ENCODE measurements around the gene IL1RAPL1. TPM values are rescaled to one million over a fixed set of nuclear protein-coding genes. Genes with fewer than 3 reads are reported as not detected.
"Not testable (repeated sequence)": the region's sequence is repeated elsewhere in the genome, so short reads cannot be mapped to it uniquely, and the experiment has no call there.

Gene IL1RAPL1
- total and polyA plus RNA-seq, 4 experiments from 2014 or later = not detected

DNA sequence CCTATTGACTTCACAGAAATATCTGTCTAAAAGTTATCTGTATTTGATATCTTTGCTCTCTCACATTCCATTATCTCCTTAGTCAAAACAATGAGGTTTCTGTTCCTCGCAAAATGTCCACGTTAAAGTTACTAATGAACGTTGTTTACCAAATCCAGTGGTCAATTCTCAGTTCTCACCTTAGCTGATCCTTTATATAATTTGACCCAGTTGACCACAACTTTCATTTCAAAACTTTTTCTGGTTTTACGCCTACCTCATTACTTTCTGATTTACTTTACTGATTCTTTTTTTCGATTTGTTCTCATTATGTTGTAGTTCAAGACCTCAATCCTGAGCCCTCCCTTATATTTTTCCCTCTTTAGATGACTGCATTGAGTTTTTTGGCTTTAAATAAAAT lies 186.6 kb downstream of the IL1RAPL1 start:
- Histone ChIP-seq H3K36me3 (ENCODE audit: insufficient read depth, low read length) (no peaks in the 10 kb centered on the region), H3K4me1 (ENCODE audit: insufficient read depth, low read length) (no peaks in the 10 kb centered on the region), H3K27ac (ENCODE audit: low read depth, low read length) (no peak overlapping the region), H3K27me3 (ENCODE audit: insufficient read depth, low read length) (no peaks in the 10 kb centered on the region), H3K9me3 (ENCODE audit: control insufficient read depth in 1 of 2, low read length in 2 of 2) (no peaks in the 10 kb centered on the region), H3K4me3 (ENCODE audit: low read length in 2 of 2) (no peak overlapping the region)
- intact Hi-C loops (cut with micrococcal nuclease) = no loop called here
- no peak for DNase-seq
- Mint-ChIP-seq H3K27me3 (no peaks in the 10 kb centered on the region), H3K4me1 (no peaks in the 10 kb centered on the region), H3K27ac (no peak overlapping the region), H3K36me3 (no peaks in the 10 kb centered on the region), H3K9me3 (peaks cover 0 to 3% (median 0%) of the 10 kb centered on the region in 8 donors), H3K4me3 (no peak overlapping the region)
- POLR2A ChIA-PET (ENCODE audit: partially characterized antibody) = no interaction called here
- CTCF ChIA-PET (ENCODE audit: partially characterized antibody) = no interaction called here

DNA sequence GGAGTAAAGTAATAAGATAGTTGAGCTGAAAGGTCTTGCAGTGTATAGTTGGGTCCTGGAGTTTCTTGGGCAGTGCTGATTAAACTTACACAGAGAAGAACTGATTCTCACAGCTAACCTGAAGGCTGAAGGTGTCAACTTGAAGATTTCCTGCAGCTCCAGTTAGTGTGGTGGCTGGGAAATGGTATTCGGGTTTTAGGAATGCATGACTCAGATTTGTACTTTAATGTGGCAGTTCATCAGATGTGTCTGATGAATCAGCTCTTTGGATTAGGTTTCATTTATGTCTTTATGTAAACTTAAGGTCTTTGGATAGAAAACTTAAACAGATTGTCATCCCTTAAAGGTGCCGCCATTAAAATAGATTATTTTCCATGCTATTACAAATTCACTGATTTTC lies 200.0 kb downstream of the IL1RAPL1 start:
- Histone ChIP-seq H3K4me3 (ENCODE audit: low read length in 2 of 2) (no peak overlapping the region), H3K9me3 (ENCODE audit: control insufficient read depth in 1 of 2, low read length in 2 of 2) (no peaks in the 10 kb centered on the region), H3K27me3 (ENCODE audit: insufficient read depth, low read length) (no peaks in the 10 kb centered on the region), H3K4me1 (ENCODE audit: insufficient read depth, low read length) (no peaks in the 10 kb centered on the region), H3K27ac (ENCODE audit: low read depth, low read length) (no peak overlapping the region), H3K36me3 (ENCODE audit: insufficient read depth, low read length) (no peaks in the 10 kb centered on the region)
- no peak overlapping the region for H3K4me3 Mint-ChIP-seq
- peaks cover 0 to 6% (median 1%) of the 10 kb centered on the region in 8 donors for H3K9me3 Mint-ChIP-seq
- H3K27me3 Mint-ChIP-seq = no peaks in the 10 kb centered on the region
- no peak overlapping the region for H3K27ac Mint-ChIP-seq
- ChIA-PET POLR2A (ENCODE audit: partially characterized antibody) (no interaction called here), CTCF (ENCODE audit: partially characterized antibody) (no interaction called here)
- no peak for DNase-seq
- no peaks in the 10 kb centered on the region for H3K4me1 Mint-ChIP-seq
- H3K36me3 Mint-ChIP-seq = no peaks in the 10 kb centered on the region
- intact Hi-C loops (cut with micrococcal nuclease) = no loop called here

DNA sequence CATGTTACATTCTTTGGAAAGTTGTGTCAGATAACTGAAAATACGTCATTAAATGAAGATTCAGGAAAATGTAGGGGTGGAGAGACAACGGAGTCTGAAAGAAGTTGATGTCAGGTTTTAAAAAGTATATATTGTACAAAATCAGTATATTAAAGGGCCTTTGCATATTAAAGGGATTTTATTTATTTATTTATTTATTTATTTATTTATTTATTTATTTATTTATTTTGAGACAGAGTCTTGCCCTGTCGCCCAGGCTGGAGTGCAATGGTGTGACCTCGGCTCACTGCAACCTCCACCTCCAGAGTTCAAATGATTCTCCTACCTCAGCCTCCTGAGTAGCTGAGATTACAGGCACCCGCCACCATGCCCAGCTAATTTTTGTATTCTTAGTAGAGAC lies 213.4 kb downstream of the IL1RAPL1 start:
- H3K4me1 ChIP-seq (ENCODE audit: insufficient read depth, low read length); H3K27me3 Mint-ChIP-seq; H3K4me1 Mint-ChIP-seq; H3K27ac Mint-ChIP-seq; H3K4me3 ChIP-seq (ENCODE audit: low read length in 2 of 2); DNase-seq; H3K27ac ChIP-seq (ENCODE audit: low read depth, low read length); H3K27me3 ChIP-seq (ENCODE audit: insufficient read depth, low read length); H3K36me3 Mint-ChIP-seq; CTCF ChIA-PET (ENCODE audit: partially characterized antibody); POLR2A ChIA-PET (ENCODE audit: partially characterized antibody); H3K9me3 ChIP-seq (ENCODE audit: control insufficient read depth in 1 of 2, low read length in 2 of 2); H3K36me3 ChIP-seq (ENCODE audit: insufficient read depth, low read length); intact Hi-C loops (cut with micrococcal nuclease); H3K4me3 Mint-ChIP-seq: not testable (repeated sequence)
- peaks cover 0 to 18% (median 12%) of the 10 kb centered on the region in 8 donors for H3K9me3 Mint-ChIP-seq

DNA sequence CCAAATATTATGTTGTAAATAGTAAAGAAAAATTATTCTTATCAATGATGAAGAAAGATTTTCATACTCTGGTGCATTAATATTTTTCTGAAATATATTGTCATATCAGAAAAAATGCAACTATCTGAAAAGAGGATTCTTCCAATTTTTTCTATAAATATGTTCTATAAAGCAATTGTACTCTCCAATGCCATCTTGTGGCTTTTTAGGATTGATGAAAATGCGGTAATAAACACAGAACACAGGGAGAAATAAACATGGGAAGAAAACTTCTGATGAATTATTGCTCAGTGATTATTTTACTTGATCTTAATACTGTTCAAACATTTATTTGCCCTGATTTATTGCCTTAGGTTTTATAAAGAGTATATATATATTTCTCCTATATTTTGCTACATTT lies 215.4 kb downstream of the IL1RAPL1 start:
- Mint-ChIP-seq H3K4me3 (no peak overlapping the region), H3K27me3 (no peaks in the 10 kb centered on the region), H3K9me3 (peaks cover 0 to 9% (median 6%) of the 10 kb centered on the region in 8 donors), H3K36me3 (no peaks in the 10 kb centered on the region), H3K27ac (no peak overlapping the region), H3K4me1 (no peaks in the 10 kb centered on the region)
- no peak for DNase-seq
- Histone ChIP-seq H3K36me3 (ENCODE audit: insufficient read depth, low read length) (no peaks in the 10 kb centered on the region), H3K4me1 (ENCODE audit: insufficient read depth, low read length) (no peaks in the 10 kb centered on the region), H3K27me3 (ENCODE audit: insufficient read depth, low read length) (no peaks in the 10 kb centered on the region), H3K4me3 (ENCODE audit: low read length in 2 of 2) (no peak overlapping the region), H3K9me3 (ENCODE audit: control insufficient read depth in 1 of 2, low read length in 2 of 2) (no peaks in the 10 kb centered on the region), H3K27ac (ENCODE audit: low read depth, low read length) (no peak overlapping the region)
- intact Hi-C loops (cut with micrococcal nuclease) = no loop called here
- POLR2A ChIA-PET (ENCODE audit: partially characterized antibody) = no interaction called here
- CTCF ChIA-PET (ENCODE audit: partially characterized antibody) = no interaction called here

DNA sequence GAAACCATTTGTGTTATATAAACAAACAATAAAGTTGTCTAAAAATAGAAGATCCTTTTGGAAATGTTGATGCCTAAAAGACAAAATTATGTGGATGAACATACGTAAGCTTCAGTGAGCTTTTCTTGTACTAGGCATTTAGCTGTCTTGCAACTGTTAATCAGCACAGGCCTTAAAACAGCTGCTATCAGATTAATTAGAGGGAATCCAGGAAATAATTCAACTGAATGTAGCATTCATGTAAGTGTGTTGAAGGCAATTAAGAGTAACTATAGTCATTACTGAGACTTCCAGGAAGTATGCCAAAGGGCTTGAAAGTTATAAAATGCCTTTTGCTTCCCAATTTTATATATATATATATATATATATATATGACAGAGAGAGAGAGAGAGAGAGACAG lies 248.7 kb downstream of the IL1RAPL1 start:
- no peak overlapping the region for H3K4me3 ChIP-seq (ENCODE audit: low read length in 2 of 2)
- Mint-ChIP-seq H3K27me3 (no peaks in the 10 kb centered on the region), H3K36me3 (no peaks in the 10 kb centered on the region), H3K4me1 (no peaks in the 10 kb centered on the region), H3K4me3 (no peak overlapping the region), H3K9me3 (peaks cover 0 to 6% (median 3%) of the 10 kb centered on the region in 8 donors), H3K27ac (no peak overlapping the region)
- H3K27ac ChIP-seq (ENCODE audit: low read depth, low read length) = no peak overlapping the region
- DNase-seq = no peak
- intact Hi-C loops (cut with micrococcal nuclease) = no loop called here
- no peaks in the 10 kb centered on the region for H3K4me1 ChIP-seq (ENCODE audit: insufficient read depth, low read length)
- no peaks in the 10 kb centered on the region for H3K9me3 ChIP-seq (ENCODE audit: control insufficient read depth in 1 of 2, low read length in 2 of 2)
- no peaks in the 10 kb centered on the region for H3K36me3 ChIP-seq (ENCODE audit: insufficient read depth, low read length)
- ChIA-PET CTCF (ENCODE audit: partially characterized antibody) (no interaction called here), POLR2A (ENCODE audit: partially characterized antibody) (no interaction called here)
- H3K27me3 ChIP-seq (ENCODE audit: insufficient read depth, low read length) = no peaks in the 10 kb centered on the region

DNA sequence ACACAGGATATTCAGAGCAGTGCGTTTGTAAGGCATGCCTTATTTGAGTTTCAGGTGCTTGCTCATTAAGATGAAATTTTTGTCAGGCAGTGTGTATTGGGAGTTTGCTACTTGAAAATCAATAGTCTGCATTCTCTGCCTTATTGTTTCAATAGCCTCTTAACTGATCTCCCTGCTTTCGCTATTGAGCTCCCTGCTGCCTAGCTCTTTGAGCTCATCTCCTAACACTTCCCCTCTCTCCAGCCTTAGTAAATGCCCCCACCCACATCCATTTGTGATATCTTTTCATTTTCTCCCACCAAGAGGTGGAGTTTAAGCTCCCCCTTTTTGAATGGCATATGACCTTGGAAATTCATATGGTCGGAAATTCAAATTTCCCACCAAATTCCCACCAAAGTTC lies 256.6 kb downstream of the IL1RAPL1 start:
- H3K9me3 ChIP-seq (ENCODE audit: control insufficient read depth in 1 of 2, low read length in 2 of 2) = no peaks in the 10 kb centered on the region
- intact Hi-C loops (cut with micrococcal nuclease) = no loop called here
- no peak overlapping the region for H3K27ac Mint-ChIP-seq
- no peaks in the 10 kb centered on the region for H3K27me3 Mint-ChIP-seq
- no peaks in the 10 kb centered on the region for H3K27me3 ChIP-seq (ENCODE audit: insufficient read depth, low read length)
- no peaks in the 10 kb centered on the region for H3K36me3 Mint-ChIP-seq
- ChIA-PET POLR2A (ENCODE audit: partially characterized antibody) (no interaction called here), CTCF (ENCODE audit: partially characterized antibody) (no interaction called here)
- H3K4me3 Mint-ChIP-seq = no peak overlapping the region
- H3K36me3 ChIP-seq (ENCODE audit: insufficient read depth, low read length) = no peaks in the 10 kb centered on the region
- DNase-seq = no peak
- no peaks in the 10 kb centered on the region for H3K4me1 ChIP-seq (ENCODE audit: insufficient read depth, low read length)
- no peak overlapping the region for H3K27ac ChIP-seq (ENCODE audit: low read depth, low read length)
- H3K4me3 ChIP-seq (ENCODE audit: low read length in 2 of 2) = no peak overlapping the region
- H3K9me3 Mint-ChIP-seq = peaks cover 0 to 5% (median under 1%) of the 10 kb centered on the region in 8 donors
- H3K4me1 Mint-ChIP-seq = no peaks in the 10 kb centered on the region

DNA sequence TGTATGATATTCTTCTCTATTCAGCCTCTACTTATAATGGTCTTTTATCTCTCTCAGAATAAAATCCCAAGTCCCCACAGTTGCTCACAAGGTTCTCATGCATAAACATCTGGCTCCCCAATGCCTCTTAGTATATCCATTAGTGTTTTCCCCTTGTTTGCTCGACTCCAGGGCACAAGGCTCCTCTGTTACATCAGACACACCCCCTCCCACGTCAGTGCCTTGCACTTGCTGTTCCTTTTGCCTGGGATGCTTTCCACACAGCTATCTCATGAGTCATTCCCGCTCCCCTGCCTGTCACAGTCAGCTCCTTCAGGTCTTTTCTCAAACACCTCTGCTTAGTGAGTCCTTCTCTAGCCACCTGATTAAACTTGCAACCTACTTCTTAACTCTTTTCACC lies 260.2 kb downstream of the IL1RAPL1 start:
- H3K4me3 Mint-ChIP-seq = no peak overlapping the region
- intact Hi-C loops (cut with micrococcal nuclease) = no loop called here
- no peaks in the 10 kb centered on the region for H3K27me3 ChIP-seq (ENCODE audit: insufficient read depth, low read length)
- no peaks in the 10 kb centered on the region for H3K4me1 ChIP-seq (ENCODE audit: insufficient read depth, low read length)
- DNase-seq = no peak
- H3K36me3 ChIP-seq (ENCODE audit: insufficient read depth, low read length) = no peaks in the 10 kb centered on the region
- no peaks in the 10 kb centered on the region for H3K4me1 Mint-ChIP-seq
- no peak overlapping the region for H3K4me3 ChIP-seq (ENCODE audit: low read length in 2 of 2)
- POLR2A ChIA-PET (ENCODE audit: partially characterized antibody) = no interaction called here
- no peak overlapping the region for H3K27ac Mint-ChIP-seq
- H3K36me3 Mint-ChIP-seq = no peaks in the 10 kb centered on the region
- H3K27ac ChIP-seq (ENCODE audit: low read depth, low read length) = no peak overlapping the region
- H3K9me3 Mint-ChIP-seq = peaks cover 0 to 5% (median 2%) of the 10 kb centered on the region in 8 donors
- no peaks in the 10 kb centered on the region for H3K27me3 Mint-ChIP-seq
- CTCF ChIA-PET (ENCODE audit: partially characterized antibody) = no interaction called here
- no peaks in the 10 kb centered on the region for H3K9me3 ChIP-seq (ENCODE audit: control insufficient read depth in 1 of 2, low read length in 2 of 2)

DNA sequence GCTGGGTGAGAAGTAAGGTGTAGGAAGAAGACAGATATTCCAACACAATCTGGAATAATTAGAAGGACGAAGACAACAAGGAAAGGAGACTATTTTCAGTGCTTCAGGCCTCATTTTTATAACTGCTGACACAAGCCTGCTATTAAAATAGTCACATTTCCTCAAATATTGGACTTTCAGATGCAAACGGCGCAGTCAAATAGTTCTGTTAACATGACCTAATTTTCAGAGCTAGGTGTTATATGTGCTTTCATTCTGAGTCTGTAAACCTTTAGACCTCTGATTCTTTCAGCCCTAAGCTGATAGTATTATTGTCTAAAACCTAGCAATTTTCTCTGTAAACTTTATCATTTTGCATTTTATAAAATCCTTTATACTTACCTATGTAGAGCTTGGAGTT lies 261.5 kb downstream of the IL1RAPL1 start:
- Mint-ChIP-seq H3K27me3 (no peaks in the 10 kb centered on the region), H3K4me1 (no peaks in the 10 kb centered on the region), H3K9me3 (peaks cover 0 to 6% (median 3%) of the 10 kb centered on the region in 8 donors), H3K4me3 (no peak overlapping the region), H3K27ac (no peak overlapping the region), H3K36me3 (no peaks in the 10 kb centered on the region)
- H3K4me1 ChIP-seq (ENCODE audit: insufficient read depth, low read length) = no peaks in the 10 kb centered on the region
- CTCF ChIA-PET (ENCODE audit: partially characterized antibody) = no interaction called here
- H3K4me3 ChIP-seq (ENCODE audit: low read length in 2 of 2) = no peak overlapping the region
- no peak overlapping the region for H3K27ac ChIP-seq (ENCODE audit: low read depth, low read length)
- POLR2A ChIA-PET (ENCODE audit: partially characterized antibody) = no interaction called here
- H3K36me3 ChIP-seq (ENCODE audit: insufficient read depth, low read length) = no peaks in the 10 kb centered on the region
- DNase-seq = no peak
- no peaks in the 10 kb centered on the region for H3K9me3 ChIP-seq (ENCODE audit: control insufficient read depth in 1 of 2, low read length in 2 of 2)
- intact Hi-C loops (cut with micrococcal nuclease) = no loop called here
- no peaks in the 10 kb centered on the region for H3K27me3 ChIP-seq (ENCODE audit: insufficient read depth, low read length)

Data from CD4-positive, alpha-beta memory T cell (primary cell).